GM12891 (cell line): ENCODE data around the gene RSPH10B2.
"Not testable (repeated sequence)": the region's sequence is repeated elsewhere in the genome, so short reads cannot be mapped to it uniquely, and the experiment has no call there.

Experiments
- POLR2AphosphoS5 ChIP-seq: IDR thresholded peaks from 2 replicates; pipeline ENCODE4 v1.6.1; 2011; ENCODE audit warnings: low read depth, low read length, control low read depth
- TAF1 ChIP-seq: IDR thresholded peaks from 2 replicates; pipeline ENCODE4 v1.6.1; 2011; ENCODE audit warnings: low read depth, low read length, control low read depth

DNA sequence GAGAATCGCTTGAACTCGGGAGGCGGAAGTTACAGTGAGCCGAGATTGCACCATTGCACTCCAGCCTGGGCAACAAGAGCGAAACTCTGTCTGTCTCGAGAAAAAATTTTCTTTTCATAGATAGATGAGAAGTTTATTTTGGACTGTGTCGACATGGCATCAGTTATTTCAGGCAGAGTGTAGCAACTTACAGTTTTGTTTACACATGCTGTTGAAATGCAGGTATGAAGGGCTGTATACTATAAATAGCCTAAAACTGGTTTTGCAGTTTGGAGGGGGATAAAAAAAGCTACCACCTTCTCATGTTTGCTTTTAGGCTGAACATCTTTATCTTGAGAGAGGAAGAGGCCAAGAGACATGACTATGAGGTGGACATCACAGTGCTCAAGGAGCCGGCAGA, 44.1 kb downstream of the RSPH10B2 start:
- TF ChIP-seq POLR2AphosphoS5, TAF1: not testable (repeated sequence)
